GM12874 (cell line): ENCODE results near the gene MFAP3.

Experiments
- TF ChIP-seq, protein P1 (sequence below): IDR thresholded peaks from 2 replicates; pipeline ENCODE4 v1.5.1; 2011; ENCODE audit warnings: low read depth, mild to moderate bottlenecking, control low read depth, low read length, moderate library complexity; ENCODE audit not compliant: insufficient read depth

MFAP3 gene

DNA sequence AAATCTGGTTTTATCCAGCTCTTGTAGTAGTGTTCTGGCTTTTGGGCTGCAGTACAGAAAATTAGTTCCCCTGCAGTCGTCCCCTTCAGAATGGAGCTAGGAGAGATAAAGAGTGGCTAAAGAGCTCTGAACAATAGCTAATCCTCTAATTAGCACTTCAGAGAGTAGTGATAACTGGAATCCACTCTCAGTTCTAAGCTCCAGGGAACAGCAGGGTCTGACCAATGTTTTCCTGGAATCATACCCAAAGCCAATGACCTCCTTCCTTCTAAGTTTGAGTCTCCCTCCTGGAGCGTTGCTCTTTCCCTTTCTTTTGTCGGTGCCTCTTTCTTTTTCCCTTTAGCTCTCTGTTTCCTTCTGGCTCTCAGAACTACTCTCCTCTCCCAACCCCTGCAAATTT lies 47.4 kb downstream of the MFAP3 start:
- TF ChIP-seq, protein P1, sequence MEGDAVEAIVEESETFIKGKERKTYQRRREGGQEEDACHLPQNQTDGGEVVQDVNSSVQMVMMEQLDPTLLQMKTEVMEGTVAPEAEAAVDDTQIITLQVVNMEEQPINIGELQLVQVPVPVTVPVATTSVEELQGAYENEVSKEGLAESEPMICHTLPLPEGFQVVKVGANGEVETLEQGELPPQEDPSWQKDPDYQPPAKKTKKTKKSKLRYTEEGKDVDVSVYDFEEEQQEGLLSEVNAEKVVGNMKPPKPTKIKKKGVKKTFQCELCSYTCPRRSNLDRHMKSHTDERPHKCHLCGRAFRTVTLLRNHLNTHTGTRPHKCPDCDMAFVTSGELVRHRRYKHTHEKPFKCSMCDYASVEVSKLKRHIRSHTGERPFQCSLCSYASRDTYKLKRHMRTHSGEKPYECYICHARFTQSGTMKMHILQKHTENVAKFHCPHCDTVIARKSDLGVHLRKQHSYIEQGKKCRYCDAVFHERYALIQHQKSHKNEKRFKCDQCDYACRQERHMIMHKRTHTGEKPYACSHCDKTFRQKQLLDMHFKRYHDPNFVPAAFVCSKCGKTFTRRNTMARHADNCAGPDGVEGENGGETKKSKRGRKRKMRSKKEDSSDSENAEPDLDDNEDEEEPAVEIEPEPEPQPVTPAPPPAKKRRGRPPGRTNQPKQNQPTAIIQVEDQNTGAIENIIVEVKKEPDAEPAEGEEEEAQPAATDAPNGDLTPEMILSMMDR = no peak

- TF ChIP-seq, protein P1 = no peak
Measured at GRCh38 chr5:154086641-154087040, 47.9 kb downstream of the MFAP3 start.

GRCh38 chr5:154087260-154087659 lies 48.5 kb downstream of the MFAP3 start:
- TF ChIP-seq, protein P1 = no peak

GRCh38 chr5:154088801-154089200 lies 50.0 kb downstream of the MFAP3 start:
- TF ChIP-seq, protein P1 = no peak

DNA sequence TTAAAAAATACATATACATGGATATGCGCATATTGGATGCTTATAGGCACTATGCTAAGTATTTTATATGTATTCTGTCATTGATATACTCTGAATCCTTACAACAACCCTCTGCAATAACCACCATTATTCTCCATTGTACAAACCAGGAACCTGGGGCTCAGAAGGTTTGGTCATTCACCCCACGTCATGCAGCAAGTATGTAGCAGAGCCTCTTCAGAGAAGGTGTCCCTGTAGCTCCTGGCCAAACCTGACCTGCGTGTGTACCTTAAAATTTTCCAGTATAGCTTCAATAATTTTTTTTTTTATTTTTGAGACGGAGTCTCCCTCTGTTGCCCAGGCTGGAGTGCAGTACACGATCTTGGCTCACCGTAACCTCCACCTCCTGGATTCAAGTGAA lies 51.9 kb downstream of the MFAP3 start:
- TF ChIP-seq, protein P1 = no peak

DNA sequence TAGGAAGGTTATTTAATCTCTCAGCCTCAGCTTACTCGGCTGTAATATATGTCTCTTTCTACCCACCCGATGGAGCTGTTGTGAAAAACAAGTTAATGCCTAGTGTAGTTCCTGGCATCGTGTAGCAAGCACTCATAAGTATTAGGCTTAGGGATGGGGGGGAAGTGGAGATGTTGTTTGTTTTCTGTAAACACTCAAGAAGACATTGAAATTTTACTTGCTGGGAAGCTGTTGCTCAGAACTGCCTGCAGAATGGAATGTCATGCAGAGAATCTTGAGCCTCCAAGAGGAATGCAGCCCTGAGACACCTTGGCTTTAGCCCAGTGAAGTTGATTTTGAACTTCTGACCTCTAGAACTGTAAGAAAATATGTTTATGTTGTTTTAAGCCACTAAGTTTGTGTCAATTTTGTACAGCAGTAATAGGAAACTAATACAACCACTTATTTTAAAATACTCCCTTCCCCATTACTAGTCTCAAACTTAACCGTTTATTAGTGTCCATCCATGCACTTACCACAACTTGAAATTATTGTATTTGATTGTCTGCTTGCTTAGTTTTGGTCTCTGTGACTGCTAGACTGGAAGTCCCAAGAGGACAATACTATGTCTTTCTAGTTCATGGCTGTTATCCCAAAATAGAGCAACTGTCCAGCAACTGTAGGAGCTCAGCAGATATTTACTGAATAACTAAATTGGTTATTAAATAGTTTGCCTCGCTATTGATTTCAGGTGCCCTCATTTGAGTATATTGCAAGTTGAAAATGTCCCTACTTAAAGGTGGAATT lies 53.8 kb downstream of the MFAP3 start:
- TF ChIP-seq, protein P1 = no peak

- TF ChIP-seq, protein P1 = no peak
Measured at GRCh38 chr5:154093142-154093532, 54.4 kb downstream of the MFAP3 start.

DNA sequence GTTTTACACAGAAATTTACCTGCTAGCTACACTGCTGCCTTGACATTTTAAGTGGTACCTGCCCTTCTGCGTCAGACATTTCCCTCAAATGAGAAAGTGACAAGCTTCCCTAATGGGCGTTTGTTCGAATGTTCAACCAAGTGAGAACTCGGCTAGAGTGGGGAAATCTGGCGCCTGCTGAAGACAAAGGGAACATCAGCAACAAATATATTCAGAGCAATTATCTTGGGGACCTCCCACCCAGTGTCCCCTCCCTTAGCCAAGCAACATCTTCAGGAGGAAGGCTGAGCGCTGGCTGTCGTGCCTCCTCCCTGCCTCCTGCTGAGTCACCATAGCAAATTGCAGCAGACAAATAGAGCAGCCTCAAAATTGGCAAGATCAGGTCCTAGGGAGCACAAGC lies 57.1 kb downstream of the MFAP3 start:
- TF ChIP-seq, protein P1 = no peak
